ENCODE results near the gene MICAL3.
"Not testable (repeated sequence)": the region's sequence is repeated elsewhere in the genome, so short reads cannot be mapped to it uniquely, and the experiment has no call there.

The MICAL3 gene

GRCh38 chr22:17997456-17997855 is 26.9 kb downstream of the MICAL3 start:
- peak; percentile 32 for DNase-seq (ENCODE audit: low read depth)

DNA sequence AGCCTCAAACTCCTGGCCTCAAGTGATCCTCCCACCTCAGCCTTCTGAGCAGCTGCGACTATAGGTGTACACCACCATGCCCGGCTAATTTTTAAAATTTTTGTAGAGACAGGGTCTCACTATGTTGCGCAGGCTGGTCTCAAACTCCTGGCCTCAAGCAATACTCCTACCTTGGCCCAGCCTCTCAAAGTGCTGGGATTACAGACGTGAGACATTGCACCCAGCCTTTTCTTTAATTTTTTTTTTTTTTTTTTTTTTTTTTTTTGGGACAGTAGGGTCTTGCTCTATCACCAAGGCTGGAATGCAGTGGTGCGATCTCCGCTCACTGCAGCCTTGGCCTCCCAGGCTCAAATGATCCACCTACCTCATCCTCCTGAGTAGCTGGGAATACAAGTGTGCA is 29.1 kb downstream of the MICAL3 start:
- not testable (repeated sequence) for DNase-seq (ENCODE audit: low read depth)

- no peak for DNase-seq (ENCODE audit: low read depth)
Observed at GRCh38 chr22:17994424-17995108, 29.8 kb downstream of the MICAL3 start.

- DNase-seq (ENCODE audit: low read depth) = not testable (repeated sequence)
Observed at GRCh38 chr22:17992976-17993375, 31.4 kb downstream of the MICAL3 start.

DNA sequence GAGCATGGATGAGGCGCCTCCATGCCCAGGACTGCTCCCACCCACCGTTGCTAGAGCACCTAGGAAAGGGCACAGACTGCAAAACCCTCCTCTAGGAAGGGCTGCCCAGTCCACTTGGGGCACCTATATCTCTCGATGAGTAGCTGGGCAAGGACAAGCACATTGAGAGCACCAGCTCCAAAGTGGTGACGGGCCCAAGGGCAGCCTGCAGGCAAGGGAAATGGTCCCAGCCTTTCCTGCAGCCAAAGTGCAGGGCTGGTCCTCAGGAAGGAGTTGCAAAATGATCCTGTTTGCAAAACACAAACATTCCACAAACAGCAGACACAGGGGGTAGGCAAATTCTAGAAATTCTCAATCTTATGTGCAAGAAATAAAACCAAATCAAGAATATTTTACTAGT is 32.4 kb downstream of the MICAL3 start:
- DNase-seq (ENCODE audit: low read depth) = not testable (repeated sequence)

DNA sequence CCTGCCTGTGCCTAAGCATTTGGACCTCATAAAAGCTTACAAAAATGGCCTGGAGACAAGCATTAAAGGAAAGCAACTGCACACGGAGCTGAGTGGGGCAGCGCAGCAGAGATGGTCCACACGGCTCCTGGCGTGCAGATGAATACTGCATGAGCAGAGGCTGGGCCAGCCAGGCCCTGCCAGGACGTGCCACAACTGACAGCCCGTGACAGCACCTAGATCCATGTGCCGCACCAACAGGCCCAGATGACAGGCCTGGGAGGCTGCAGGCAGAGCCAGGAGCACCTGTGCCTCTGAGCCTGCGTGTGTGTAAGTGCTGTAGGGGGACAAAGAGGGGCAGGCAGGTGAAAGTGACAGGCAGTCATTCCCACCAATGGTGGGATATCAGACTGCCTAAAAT is 33.4 kb downstream of the MICAL3 start:
- no peak for DNase-seq (ENCODE audit: low read depth)

DNA sequence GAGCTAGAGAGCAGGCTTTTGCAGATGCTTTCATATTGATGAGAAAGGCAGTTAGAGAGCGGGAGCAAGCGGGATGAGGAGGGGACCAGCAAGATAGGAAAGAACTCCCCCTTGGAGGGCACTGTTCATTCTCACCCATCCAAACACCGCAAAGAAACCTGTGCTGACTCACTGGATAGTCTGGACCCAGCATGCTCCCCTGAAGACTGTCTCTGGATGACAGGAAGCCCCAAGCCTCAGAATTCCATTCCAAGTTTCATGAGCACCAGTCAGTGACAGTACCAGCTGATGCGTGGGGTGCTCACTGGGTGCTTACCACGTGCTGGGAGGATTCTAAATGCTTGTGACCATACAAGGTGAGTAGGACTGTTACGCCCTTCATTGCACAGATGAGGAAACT is 34.2 kb downstream of the MICAL3 start:
- DNase-seq (ENCODE audit: low read depth) = peak; percentile 65

DNA sequence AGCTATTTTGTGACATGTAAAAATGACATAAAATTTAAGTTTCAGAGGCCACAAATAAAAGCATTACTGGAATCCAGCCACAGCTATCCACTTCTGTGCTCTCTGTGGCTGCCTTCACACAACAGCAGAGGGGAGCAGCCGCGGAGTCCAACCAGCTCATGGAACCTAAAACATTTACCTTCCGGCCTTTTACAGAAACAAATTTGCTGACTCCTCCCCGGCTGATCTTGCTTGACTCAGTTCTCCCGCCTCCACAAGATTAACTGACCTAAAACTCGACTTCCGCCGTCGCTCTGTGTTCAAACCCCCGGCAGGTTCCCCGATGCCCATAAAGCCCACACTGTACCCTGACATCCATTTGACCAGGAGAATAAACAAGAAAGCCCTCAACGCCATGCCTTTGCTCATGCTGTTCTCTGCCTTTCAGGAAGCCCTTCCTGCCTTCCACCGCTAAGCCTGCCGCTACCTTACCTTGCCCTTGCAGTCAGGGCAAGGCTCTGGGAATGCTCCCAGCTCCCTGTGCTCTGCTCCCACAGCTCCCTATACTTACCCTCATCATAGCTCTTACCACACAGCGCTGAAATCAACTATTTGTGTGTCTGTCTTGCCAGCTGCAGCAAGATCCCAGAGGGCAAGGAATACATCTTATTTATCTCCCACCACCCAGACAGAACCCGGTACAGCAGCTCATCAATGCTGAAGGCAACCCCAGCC is 35.4 kb downstream of the MICAL3 start:
- DNase-seq (ENCODE audit: low read depth) = peak; percentile 75

GRCh38 chr22:17985606-17986005 is 38.8 kb downstream of the MICAL3 start:
- no peak for DNase-seq (ENCODE audit: low read depth)

- not testable (repeated sequence) for DNase-seq (ENCODE audit: low read depth)
Observed at GRCh38 chr22:17985071-17985470, 39.3 kb downstream of the MICAL3 start.

GRCh38 chr22:17984114-17984513 is 40.2 kb downstream of the MICAL3 start:
- DNase-seq (ENCODE audit: low read depth) = no peak

DNA sequence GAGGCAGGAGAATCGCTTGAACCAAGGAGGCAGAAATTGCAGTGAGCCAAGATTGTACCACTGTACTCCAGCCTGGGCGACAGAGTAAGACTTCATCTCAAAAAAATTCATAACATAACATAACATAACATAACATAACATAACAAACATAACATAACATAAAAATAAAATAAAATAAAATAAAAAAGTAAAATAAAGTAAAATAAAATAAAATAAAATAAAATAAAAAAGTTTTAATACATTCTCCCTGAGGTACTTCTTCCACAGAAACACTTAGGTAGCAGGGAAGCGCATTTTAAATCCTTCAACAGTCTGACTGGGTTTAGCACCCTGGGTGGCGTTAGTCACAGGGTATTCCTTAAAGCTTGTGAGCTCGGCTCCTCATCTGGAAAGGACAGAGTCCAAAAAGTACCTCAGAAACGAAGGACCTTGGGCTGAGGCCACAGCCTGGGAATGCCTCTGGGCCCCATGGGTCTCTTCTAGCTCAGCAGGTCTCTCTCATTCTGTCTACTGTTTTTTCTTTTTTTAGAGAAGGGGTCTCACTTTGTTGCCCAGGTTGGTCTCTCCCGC is 41.7 kb downstream of the MICAL3 start:
- no peak for DNase-seq (ENCODE audit: low read depth)

GRCh38 chr22:17981497-17981896 is 42.9 kb downstream of the MICAL3 start:
- no peak for DNase-seq (ENCODE audit: low read depth)

- DNase-seq (ENCODE audit: low read depth) = peak; percentile 65
Observed at GRCh38 chr22:17980638-17981051, 43.7 kb downstream of the MICAL3 start.

- DNase-seq (ENCODE audit: low read depth) = no peak
Observed at GRCh38 chr22:17980015-17980590, 44.3 kb downstream of the MICAL3 start.

- no peak for DNase-seq (ENCODE audit: low read depth)
Observed at GRCh38 chr22:17978027-17978426, 46.3 kb downstream of the MICAL3 start.

GRCh38 chr22:17977371-17977770 is 47.0 kb downstream of the MICAL3 start:
- no peak for DNase-seq (ENCODE audit: low read depth)

DNA sequence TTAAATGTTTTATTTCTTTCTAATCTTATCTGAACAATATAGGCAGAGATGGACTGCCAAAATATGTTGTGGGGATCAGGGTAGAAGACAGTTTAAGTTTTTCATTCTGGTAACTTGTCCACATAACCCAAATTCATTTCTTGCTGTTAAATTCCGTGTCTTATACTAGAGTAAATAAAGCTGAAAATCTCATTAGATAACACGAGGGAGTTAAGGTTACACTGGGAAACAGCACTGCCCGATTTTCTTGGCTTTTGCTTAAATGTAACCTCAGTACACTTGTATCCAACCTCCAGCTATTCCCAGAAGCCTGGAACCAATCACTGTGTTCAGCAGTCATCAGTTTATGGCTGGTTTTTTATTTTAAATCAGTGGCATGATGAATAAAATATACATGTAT is 48.2 kb downstream of the MICAL3 start:
- no peak for DNase-seq (ENCODE audit: low read depth)

GRCh38 chr22:17974703-17975372 is 49.5 kb downstream of the MICAL3 start:
- no peak for DNase-seq (ENCODE audit: low read depth)

GRCh38 chr22:17974087-17974486 is 50.3 kb downstream of the MICAL3 start:
- DNase-seq (ENCODE audit: low read depth) = peak; percentile 77

DNA sequence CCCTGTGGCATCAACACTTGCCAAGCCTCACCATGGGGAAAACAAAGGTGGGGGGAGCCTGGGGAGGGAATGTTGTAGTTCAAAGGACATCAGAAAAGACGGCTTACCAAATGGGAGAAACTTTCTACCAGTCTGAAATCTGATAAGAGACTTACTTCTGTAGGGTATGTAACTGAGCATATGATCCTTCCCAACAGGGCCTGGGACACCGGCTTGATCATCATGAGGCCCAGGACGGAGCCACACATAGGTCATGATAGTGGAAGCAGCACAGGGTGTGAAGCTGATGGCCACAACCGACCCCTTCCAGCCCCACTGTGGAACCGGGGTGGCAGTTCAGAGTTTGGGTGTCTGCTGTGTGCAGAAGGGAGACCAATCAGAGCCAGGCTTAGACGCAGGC is 51.1 kb downstream of the MICAL3 start:
- no peak for DNase-seq (ENCODE audit: low read depth)

All from amniotic epithelial cell (primary cell).